GM19239 (cell line): ENCODE results near the gene NAPEPLD.
"Not testable (repeated sequence)": the region's sequence is repeated elsewhere in the genome, so short reads cannot be mapped to it uniquely, and the experiment has no call there.

ENCODE experiments used
- DNase-seq: peaks from one replicate; pipeline ENCODE4 v3.0.0; 2011; ENCODE audit warnings: low spot score; ENCODE audit not compliant: insufficient read length
- FAIRE-seq: peaks from 2 replicates; lab custom pipeline; 2011; peaks lifted over from hg19 to GRCh38; lab: Jason Lieb, UNC

NAPEPLD gene

DNA sequence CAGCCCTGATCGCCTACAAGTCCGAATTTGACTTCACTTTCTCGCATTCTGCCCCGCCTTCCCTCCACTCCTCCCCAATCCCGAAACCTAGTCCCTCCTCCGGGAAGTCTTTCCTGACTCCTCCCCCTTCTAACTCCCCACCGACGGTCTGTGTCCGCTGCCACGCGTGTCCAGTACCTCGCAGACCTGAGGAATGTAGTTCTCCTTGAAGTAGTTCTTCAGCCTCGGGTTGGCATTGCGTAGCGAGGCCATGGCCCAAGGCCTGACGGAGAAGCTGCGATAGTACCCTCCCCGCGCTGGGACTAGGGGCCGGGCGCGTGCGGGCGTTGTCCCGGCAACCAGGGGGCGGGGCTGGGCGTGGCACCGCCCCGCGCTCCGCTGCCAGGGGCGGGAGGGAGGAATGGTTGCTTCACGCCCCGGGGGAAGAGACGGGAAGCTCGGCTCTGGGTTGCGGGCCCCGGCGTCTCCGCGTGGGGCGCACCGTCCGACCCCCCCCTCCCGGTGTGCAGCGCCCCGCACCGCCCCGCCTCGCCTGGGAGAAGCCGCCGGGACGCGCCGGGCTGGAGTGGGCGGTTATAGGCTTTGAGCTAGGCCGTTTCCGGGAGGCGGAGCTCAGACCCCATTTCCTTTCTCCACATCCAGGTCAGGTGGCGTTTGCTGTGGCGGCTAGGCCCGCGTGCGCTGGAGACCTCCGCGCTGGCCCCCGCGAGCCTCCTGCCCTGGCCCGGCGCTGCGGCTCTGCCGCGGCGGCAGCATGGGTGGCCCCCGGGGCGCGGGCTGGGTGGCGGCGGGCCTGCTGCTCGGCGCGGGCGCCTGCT is 74.2 kb downstream of the NAPEPLD start, which contains the start of the genes ARMC10 and FBXL13:
Gene ARMC10 (plus strand): TSS at position 622 of the 818 bp plus-strand sequence. CDS start 133 bp downstream, at position 755.
Gene FBXL13 (minus strand): TSS at position 278 of the 818 bp plus-strand sequence.
- FAIRE-seq (peak; percentile 91), DNase-seq (peak; percentile 82)

DNA sequence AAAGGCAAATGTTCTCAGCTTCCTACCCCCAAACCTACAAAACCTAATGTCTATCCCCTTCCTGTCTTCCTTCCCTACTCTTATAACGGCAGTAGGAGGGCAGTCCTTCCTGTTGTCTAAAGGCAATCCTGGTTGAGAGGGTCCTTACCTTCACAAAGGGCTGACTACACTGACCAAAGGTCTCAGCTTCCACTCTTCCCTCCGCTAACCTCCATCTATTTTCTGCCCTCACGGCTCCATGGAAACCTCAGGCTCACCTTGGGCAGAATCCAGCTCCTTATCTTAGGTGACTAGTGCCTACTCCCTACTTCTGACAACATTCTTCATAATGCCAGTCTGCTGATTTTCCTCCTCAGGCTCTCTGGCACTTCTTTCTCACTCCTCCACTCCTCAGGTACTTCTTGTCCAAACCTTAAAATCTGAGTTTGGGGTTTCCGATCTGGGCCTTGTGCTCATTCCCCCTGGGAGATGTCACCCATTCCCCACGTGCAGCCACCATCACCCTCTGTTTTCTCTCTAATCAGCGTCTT is 74.8 kb downstream of the NAPEPLD start:
- no peak for FAIRE-seq

GRCh38 chr7:103071000-103071399 is 77.9 kb downstream of the NAPEPLD start:
- FAIRE-seq (no peak), DNase-seq (no peak)

More for the DNA sequence above, 74.8 kb downstream of the NAPEPLD start:
- no peak for DNase-seq

- no peak for FAIRE-seq
- no peak for DNase-seq
Observed at GRCh38 chr7:103068414-103069403, 80.2 kb downstream of the NAPEPLD start.

GRCh38 chr7:103065667-103066066 is 83.2 kb downstream of the NAPEPLD start:
- no peak for FAIRE-seq
- DNase-seq: no peak

DNA sequence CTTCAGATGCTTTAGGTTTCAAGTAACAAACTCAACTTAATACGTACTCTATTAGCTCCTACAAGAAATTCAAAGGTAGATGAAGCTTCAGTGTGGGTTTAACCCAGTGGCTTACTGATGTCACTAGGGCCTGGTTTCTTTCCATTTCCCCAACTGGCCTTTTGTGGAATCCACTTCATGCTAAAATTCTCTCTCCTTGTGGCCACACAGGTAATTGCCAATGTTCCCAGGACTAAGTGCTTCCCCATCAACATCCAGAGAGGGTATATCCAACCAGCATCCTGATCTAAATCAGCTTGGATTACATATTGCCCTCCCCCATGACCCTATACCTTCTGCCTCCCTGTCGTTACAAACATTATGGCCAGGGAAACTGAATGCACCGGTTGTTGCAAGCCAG is 85.0 kb downstream of the NAPEPLD start:
- FAIRE-seq (no peak), DNase-seq (no peak)

DNA sequence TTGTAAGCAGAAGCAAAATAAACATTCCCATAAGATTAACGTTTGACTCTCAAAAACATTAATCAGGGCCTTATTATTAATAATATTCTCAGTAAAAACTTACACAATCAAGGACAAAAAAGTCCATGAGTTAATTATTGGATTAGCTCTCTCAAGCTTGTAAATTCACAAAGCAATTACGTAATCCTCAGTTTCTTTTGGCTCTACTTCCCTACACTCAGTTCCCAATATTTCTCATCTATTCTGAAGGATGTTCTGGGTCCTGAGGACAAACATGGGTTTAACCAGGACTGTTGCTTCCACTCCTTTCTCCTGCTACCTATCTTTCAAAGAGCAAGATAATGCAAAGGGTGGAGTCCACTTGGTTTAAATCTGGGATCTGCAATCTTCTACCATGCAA is 89.4 kb downstream of the NAPEPLD start:
- no peak for DNase-seq
- no peak for FAIRE-seq

DNA sequence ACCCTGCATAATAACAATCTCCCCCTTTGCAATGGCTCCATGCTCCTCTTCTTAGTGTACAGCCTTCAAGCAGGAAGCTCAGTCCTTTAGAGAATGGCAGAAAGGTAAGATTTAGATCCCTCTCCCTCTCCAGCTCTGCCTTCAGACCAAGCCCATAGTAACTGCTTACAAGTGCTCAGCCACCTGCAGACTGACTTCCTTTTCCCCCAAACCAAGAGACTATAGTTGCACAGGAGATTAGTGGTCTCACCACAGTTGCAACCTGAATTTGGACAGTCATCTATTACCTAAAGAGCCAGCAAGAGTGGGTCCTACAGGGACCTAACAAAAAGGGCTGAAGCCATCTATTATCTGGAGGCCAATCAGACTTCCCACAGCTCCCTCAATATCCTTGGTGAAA is 90.8 kb downstream of the NAPEPLD start:
- no peak for DNase-seq
- FAIRE-seq: no peak

DNA sequence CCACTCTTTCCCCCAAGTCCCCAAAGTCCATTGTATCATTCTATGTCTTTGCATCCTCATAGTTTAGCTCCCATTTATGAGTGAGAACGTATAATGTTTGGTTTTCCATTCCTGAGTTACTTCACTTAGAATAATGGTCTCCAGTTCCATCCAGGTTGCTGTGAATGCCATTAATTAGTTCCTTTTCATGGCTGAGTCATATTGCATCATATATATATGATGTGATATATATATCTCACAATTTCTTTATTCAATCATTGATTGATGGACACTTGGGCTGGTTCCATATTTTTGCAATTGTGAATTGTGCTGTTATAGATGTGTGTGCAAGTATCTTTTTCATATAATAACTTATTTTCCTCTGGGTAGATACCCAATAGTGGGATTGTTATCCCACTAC is 92.9 kb downstream of the NAPEPLD start:
- DNase-seq, FAIRE-seq: not testable (repeated sequence)

- DNase-seq: no peak
Observed at GRCh38 chr7:103051519-103051918, 97.4 kb downstream of the NAPEPLD start.

More at GRCh38 chr7:103051519-103051918, 97.4 kb downstream of the NAPEPLD start:
- FAIRE-seq: no peak
